Lower leg skin (tissue), 3 donors: ENCODE data around the gene MTHFD2.

Experiments used
- CTCF ChIP-seq, 3 donors: fragments of 450-650 bp; IDR thresholded peaks; one replicate each; pipeline ENCODE4 v1.5.1; 2016; ENCODE audit warnings: antibody characterized with exemption in 3 of 3, mild to moderate bottlenecking in 3 of 3, moderate library complexity in 2 of 3
- POLR2A ChIP-seq, 2 donors: fragments of 450-650 bp; IDR thresholded peaks; one replicate each; pipeline ENCODE4 v1.6.1; 2016 to 2017; ENCODE audit warnings: antibody characterized with exemption in 2 of 2, mild to moderate bottlenecking in 1 of 2, moderate library complexity in 1 of 2

- TF ChIP-seq CTCF (IDR thresholded peaks at IDR 0.05) (no peak), POLR2A (IDR thresholded peaks at IDR 0.05) (no peak)
Measured at GRCh38 chr2:74149570-74150319, 48.7 kb upstream of the MTHFD2 start.
